H1 (cell line): ENCODE results near the gene DISP3. TPM values are rescaled to one million over a fixed set of nuclear protein-coding genes. Genes with fewer than 3 reads are reported as not detected.

Experiments
- CTCF ChIA-PET: fragments of 300-600 bp; sonication (Branson Sonifier 250); formaldehyde crosslinking; loops from one replicate; lab custom pipeline; 2021; ENCODE audit not compliant: partially characterized antibody; lab: Charles Lee
- POLR2A ChIA-PET: fragments of 300-600 bp; sonication (Branson Sonifier 250); formaldehyde crosslinking; loops from one replicate; lab custom pipeline; 2021; ENCODE audit warnings: inconsistent platforms; ENCODE audit not compliant: partially characterized antibody; lab: Charles Lee
- DNase-seq, 2 experiments: peaks; one replicate each; pipeline versions ENCODE4 v3.0.0 to v3.0.0-alpha.2; 2010 to 2022; ENCODE audit warnings: low spot score in 2 of 2, low read depth in 1 of 2, mixed read lengths in 1 of 2
- FAIRE-seq: peaks from 2 replicates; lab custom pipeline; 2011; peaks lifted over from hg19 to GRCh38; lab: Jason Lieb, UNC
- H2AFZ ChIP-seq: 2 replicates; pipeline ENCODE4 v1.8.1; 2012; ENCODE audit warnings: low read length, inconsistent platforms
- H2AK5ac ChIP-seq: 2 replicates; pipeline ENCODE4 v1.6.1; 2013; ENCODE audit warnings: low read depth, low read length
- H2BK120ac ChIP-seq: replicated peaks from 2 replicates; pipeline ENCODE3; 2013; ENCODE audit warnings: low read depth, low read length, inconsistent platforms
- H2BK12ac ChIP-seq: 2 replicates; pipeline ENCODE4 v1.6.1; 2013; ENCODE audit warnings: low read depth, low read length
- H2BK15ac ChIP-seq: 2 replicates; pipeline ENCODE4 v1.6.1; 2013; ENCODE audit warnings: low read length
- H2BK20ac ChIP-seq: 2 replicates; pipeline ENCODE4 v1.6.1; 2013; ENCODE audit warnings: low read length
- H2BK5ac ChIP-seq: 2 replicates; pipeline ENCODE4 v1.6.1; 2013; ENCODE audit warnings: low read depth, low read length
- H3K14ac ChIP-seq: 2 replicates; pipeline ENCODE4 v1.6.1; 2013; ENCODE audit warnings: inconsistent platforms; ENCODE audit not compliant: insufficient read length
- H3K18ac ChIP-seq: 2 replicates; pipeline ENCODE4 v1.6.1; 2013; ENCODE audit warnings: low read length; ENCODE audit errors: extremely low read depth
- H3K23ac ChIP-seq: 2 replicates; pipeline ENCODE4 v1.6.1; 2013; ENCODE audit warnings: inconsistent platforms; ENCODE audit not compliant: insufficient read length
- H3K23me2 ChIP-seq: 2 replicates; pipeline ENCODE4 v1.6.1; 2013; ENCODE audit warnings: low read depth, low read length
- H3K27ac ChIP-seq: 2 replicates; pipeline ENCODE4 v1.6.1; 2011; ENCODE audit warnings: low read depth, low read length, inconsistent platforms
- H3K27me3 ChIP-seq, 4 experiments: replicated peaks in 1 of 4; 1 replicate in 1 of 4; 2 replicates in 3 of 4; pipeline versions ENCODE4 v1.6.1 to v1.8.1; 2011 to 2013; ENCODE audit warnings: low read length in 3 of 4, mild to moderate bottlenecking in 3 of 4, inconsistent platforms in 2 of 4, mixed read lengths in 2 of 4, moderate library complexity in 1 of 4; ENCODE audit not compliant: control insufficient read depth in 3 of 4, insufficient read depth in 3 of 4; ENCODE audit errors: extremely low read depth in 1 of 4
- H3K36me3 ChIP-seq, 4 experiments: 2 replicates each; pipeline versions ENCODE4 v1.6.1 to v1.8.1; 2011 to 2013; ENCODE audit warnings: mild to moderate bottlenecking in 4 of 4, low read length in 3 of 4, moderate library complexity in 2 of 4, control low read depth in 1 of 4, inconsistent platforms in 1 of 4; ENCODE audit not compliant: insufficient read depth in 4 of 4, control insufficient read depth in 2 of 4
- H3K4ac ChIP-seq: replicated peaks from 2 replicates; pipeline ENCODE3; 2013; ENCODE audit warnings: low read length, low read depth, mixed read lengths, inconsistent platforms; ENCODE audit not compliant: insufficient read length
- H3K4me1 ChIP-seq, 4 experiments: replicated peaks in 1 of 4; 1 replicate in 1 of 4; 2 replicates in 3 of 4; pipeline versions ENCODE4 v1.6.1 to v1.8.1; 2011 to 2013; ENCODE audit warnings: low read length in 3 of 4, inconsistent platforms in 2 of 4, mixed read lengths in 1 of 4; ENCODE audit not compliant: insufficient read depth in 4 of 4, control insufficient read depth in 3 of 4
- H3K4me2 ChIP-seq, 2 experiments: 2 replicates each; pipeline versions ENCODE4 v1.6.1 to v1.8.1; 2011 to 2013; ENCODE audit warnings: low read depth in 2 of 2, low read length in 2 of 2, control low read depth in 1 of 2, inconsistent platforms in 1 of 2, mild to moderate bottlenecking in 1 of 2; ENCODE audit not compliant: insufficient read depth in 1 of 2
- H3K4me3 ChIP-seq, 4 experiments: fragments of 200-600, 300-600 bp in 1 of 4; sonication (generic), shearing (Covaris generic), sonication (Bioruptor Twin) in 1 of 4; 2 replicates each; pipeline versions ENCODE4 v1.5.1 to v1.8.1; 2011 to 2016; ENCODE audit warnings: low read length in 4 of 4, low read depth in 3 of 4, control low read depth in 2 of 4, inconsistent platforms in 2 of 4, mild to moderate bottlenecking in 2 of 4, mixed read lengths in 1 of 4, moderate library complexity in 1 of 4; ENCODE audit not compliant: insufficient read depth in 2 of 4; ENCODE audit errors: extremely low read depth in 1 of 4
- H3K56ac ChIP-seq: replicated peaks from 2 replicates; pipeline ENCODE3; 2013; ENCODE audit warnings: low read depth, mild to moderate bottlenecking, mixed read lengths, low read length, inconsistent platforms; ENCODE audit not compliant: insufficient read length
- H3K79me1 ChIP-seq: 2 replicates; pipeline ENCODE4 v1.6.1; 2013; ENCODE audit warnings: low read depth, low read length, control low read depth
- H3K79me2 ChIP-seq, 2 experiments: 2 replicates each; pipeline versions ENCODE4 v1.6.1 to v1.8.1; 2012 to 2013; ENCODE audit warnings: low read length in 2 of 2, mild to moderate bottlenecking in 2 of 2, inconsistent platforms in 1 of 2; ENCODE audit not compliant: insufficient read depth in 2 of 2, control insufficient read depth in 1 of 2
- H3K9ac ChIP-seq, 4 experiments: replicated peaks in 1 of 4; 1 replicate in 1 of 4; 2 replicates in 3 of 4; pipeline versions ENCODE4 v1.6.1 to v1.8.1; 2011 to 2013; ENCODE audit warnings: low read depth in 3 of 4, low read length in 3 of 4, control low read depth in 2 of 4, mild to moderate bottlenecking in 2 of 4, moderate library complexity in 2 of 4, inconsistent platforms in 1 of 4; ENCODE audit errors: extremely low read depth in 1 of 4
- H3K9me3 ChIP-seq, 2 experiments: 2 replicates each; pipeline versions ENCODE4 v1.6.1 to v1.8.1; 2012 to 2013; ENCODE audit warnings: mild to moderate bottlenecking in 2 of 2, moderate library complexity in 2 of 2, control low read depth in 1 of 2, inconsistent platforms in 1 of 2, low read depth in 1 of 2, low read length in 1 of 2, mixed read lengths in 1 of 2; ENCODE audit not compliant: insufficient read depth in 2 of 2
- H4K20me1 ChIP-seq, 2 experiments: replicated peaks in 1 of 2; 2 replicates each; pipeline versions ENCODE3 to v1.8.1; 2011 to 2013; ENCODE audit warnings: inconsistent platforms in 2 of 2, low read length in 2 of 2, mild to moderate bottlenecking in 1 of 2; ENCODE audit not compliant: insufficient read depth in 2 of 2, control insufficient read depth in 1 of 2
- H4K5ac ChIP-seq: 2 replicates; pipeline ENCODE4 v1.6.1; 2013; ENCODE audit warnings: low read length, low read depth, mixed read lengths, inconsistent platforms; ENCODE audit not compliant: insufficient read length
- H4K8ac ChIP-seq: 2 replicates; pipeline ENCODE4 v1.8.0; 2013; ENCODE audit warnings: mild to moderate bottlenecking, moderate library complexity, low read length, inconsistent platforms; ENCODE audit not compliant: insufficient read depth; ENCODE audit errors: extremely low read depth
- H4K91ac ChIP-seq: replicated peaks from 2 replicates; pipeline ENCODE3; 2013; ENCODE audit warnings: low read length, mixed read lengths, inconsistent platforms; ENCODE audit not compliant: insufficient read length
- BRCA1 ChIP-seq: IDR thresholded peaks from 2 replicates; pipeline ENCODE4 v1.6.1; 2012; ENCODE audit warnings: low read depth, low read length, improper control_type of control experiment
- KDM4A ChIP-seq: IDR thresholded peaks from one replicate; pipeline ENCODE4 v1.7.1; 2012; ENCODE audit warnings: low read depth, mild to moderate bottlenecking, moderate library complexity, low read length, inconsistent platforms; ENCODE audit not compliant: severe bottlenecking
- KDM5A ChIP-seq: fragments of 200-600 bp; IDR thresholded peaks from 2 replicates; pipeline ENCODE4 v1.7.1; 2012; ENCODE audit warnings: mild to moderate bottlenecking, low read length, inconsistent platforms, mixed read lengths
- MAFK ChIP-seq: IDR thresholded peaks from 2 replicates; pipeline ENCODE4 v1.6.1; 2012; ENCODE audit warnings: low read depth, mild to moderate bottlenecking, improper control_type of control experiment, low read length
- POLR2AphosphoS5 ChIP-seq: IDR thresholded peaks from 2 replicates; pipeline ENCODE4 v1.6.1; 2011; ENCODE audit warnings: low read depth, low read length
- POU5F1 ChIP-seq: IDR thresholded peaks from 2 replicates; pipeline ENCODE4 v1.6.1; 2011; ENCODE audit warnings: low read depth, mild to moderate bottlenecking, low read length, moderate library complexity
- TCF12 ChIP-seq: IDR thresholded peaks from 2 replicates; pipeline ENCODE4 v1.6.1; 2011; ENCODE audit warnings: low read depth, mild to moderate bottlenecking, low read length
- YY1 ChIP-seq: IDR thresholded peaks from 2 replicates; pipeline ENCODE4 v1.6.1; 2011; ENCODE audit warnings: low read depth, mild to moderate bottlenecking, low read length
- polyA plus RNA-seq, 7 experiments: library from polyadenylated mRNA; depleted of rRNA in 3 of 7; stranded (reverse) in 5 of 7; unstranded in 2 of 7; fragments of >200 nt in 5 of 7; fragments of 200-250 nt in 2 of 7; gene quantifications; 1 replicate in 5 of 7; 2 replicates in 1 of 7; 4 replicates in 1 of 7; pipeline versions ENCODE4 v1.2.1 to v1.2.3, GENCODE V29; 2011 to 2013; ENCODE audit warnings: missing spikeins in 2 of 7, mixed read lengths in 2 of 7
- total RNA-seq: library from RNA; stranded (reverse); fragmentation: NEBNext Ultra II Directional; extraction: Animal tissue kit (Norgen Biotek cat#: 25700); gene quantifications from 2 replicates; pipeline ENCODE4 v1.2.1, GENCODE V29; 2021

The DISP3 gene
- total and polyA plus RNA-seq, 2 of the 8 experiments (the other 6 are each of a cell fraction or from before 2014, with no cell fraction given): 3.4 to 4.6 TPM

DNA sequence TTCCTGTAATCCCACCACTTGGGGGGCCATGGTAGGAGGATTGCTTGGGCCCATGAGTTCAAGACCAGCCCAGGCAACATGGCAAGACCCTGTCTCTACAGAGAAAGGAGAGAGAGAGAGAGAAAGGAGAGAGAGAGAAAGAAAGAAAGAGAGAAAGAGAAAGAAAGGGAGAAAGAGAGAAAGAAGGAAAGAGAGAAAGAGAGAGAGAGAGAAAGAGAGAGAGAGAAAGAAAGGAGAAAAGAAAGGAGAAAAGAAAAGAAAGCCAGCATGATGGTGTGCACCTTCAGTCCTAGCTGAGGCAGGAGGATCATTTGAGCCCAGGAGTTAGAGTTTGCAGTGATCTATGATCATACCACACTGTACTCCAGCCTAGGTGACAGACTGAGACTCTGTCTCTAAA, 82.8 kb downstream of the DISP3 start:
- Histone ChIP-seq H2AFZ (no peak overlapping the region), H2BK20ac (no peak overlapping the region), H3K36me3 (no peaks in the 10 kb centered on the region), H3K56ac (no peak overlapping the region), H4K91ac (no peak overlapping the region), H2BK15ac (no peak overlapping the region), H3K4me3 (no peak overlapping the region), H3K9ac (no peak overlapping the region), H2BK12ac (no peak overlapping the region), H3K4me1 (peaks cover 0 to 10% (median 2%) of the 10 kb centered on the region in 4 experiments; a peak in 5 of 7 replicates), H3K14ac (no peak overlapping the region), H3K23ac (no peak overlapping the region), H2AK5ac (no peak overlapping the region), H3K18ac (no peak overlapping the region), H3K79me2 (no peaks in the 10 kb centered on the region), H3K27me3 (peaks cover 0 to 3% (median 0%) of the 10 kb centered on the region in 4 experiments; a peak in 1 of 7 replicates), H3K4me2 (no peak overlapping the region), H3K23me2 (no peaks in the 10 kb centered on the region), H3K27ac (no peak overlapping the region), H3K4ac (no peak overlapping the region), H3K79me1 (no peaks in the 10 kb centered on the region), H4K20me1 (no peaks in the 10 kb centered on the region), H3K9me3 (no peaks in the 10 kb centered on the region), H4K5ac (no peak overlapping the region), H2BK5ac (no peak overlapping the region), H2BK120ac (no peak overlapping the region), H4K8ac (no peak overlapping the region)
- FAIRE-seq (no peak), DNase-seq (no peak)
- CTCF ChIA-PET: no interaction called here
- POLR2A ChIA-PET: no interaction called here
- TF ChIP-seq POU5F1 (no peak), BRCA1 (no peak), TCF12 (no peak), MAFK (no peak), KDM4A (no peak), YY1 (no peak), KDM5A (no peak), POLR2AphosphoS5 (no peak)
